WTC11 (cell line): Measurements from ENCODE around the gene NLRP13. TPM values are rescaled to one million over a fixed set of nuclear protein-coding genes. Genes with fewer than 3 reads are reported as not detected.
"Not testable (repeated sequence)": the region's sequence is repeated elsewhere in the genome, so short reads cannot be mapped to it uniquely, and the experiment has no call there.

ENCODE experiments used
- ATAC-seq: fragments of 200-7000 bp; cut with Tn5 transposase; 2 replicates; pipeline ENCODE4 v1.10.0; 2021; ENCODE audit warnings: mild to moderate bottlenecking, moderate library complexity
- CTCF ChIA-PET: fragments of 300-600 bp; sonication (Branson Sonifier 250); formaldehyde crosslinking; loops from one replicate; lab custom pipeline; 2021; ENCODE audit warnings: antibody characterized with exemption; lab: Charles Lee
- POLR2A ChIA-PET: fragments of 350-600 bp; sonication (Branson Sonifier 250); formaldehyde crosslinking; loops from one replicate; lab custom pipeline; 2021; ENCODE audit warnings: antibody characterized with exemption; lab: Charles Lee
- DNase-seq: peaks from one replicate; pipeline ENCODE4 v3.0.0; 2021; ENCODE audit warnings: low spot score
- H3K27ac Mint-ChIP-seq: 2 replicates; pipeline ENCODE4 v1.8.0; 2021; ENCODE audit warnings: mixed read lengths
- H3K27me3 Mint-ChIP-seq: 2 replicates; pipeline ENCODE4 v1.8.0; 2021; ENCODE audit warnings: low read depth, mild to moderate bottlenecking, moderate library complexity, mixed read lengths
- H3K36me3 Mint-ChIP-seq: 2 replicates; pipeline ENCODE4 v1.8.0; 2021; ENCODE audit warnings: mixed read lengths
- H3K4me1 Mint-ChIP-seq: 2 replicates; pipeline ENCODE4 v1.8.0; 2022; ENCODE audit warnings: mixed read lengths
- H3K4me3 Mint-ChIP-seq: 2 replicates; pipeline ENCODE4 v1.8.0; 2021; ENCODE audit warnings: mild to moderate bottlenecking, moderate library complexity, mixed read lengths
- H3K9me3 Mint-ChIP-seq: 2 replicates; pipeline ENCODE4 v1.8.0; 2021; ENCODE audit warnings: mixed read lengths
- EMX1 ChIP-seq: fragments of 250-450 bp; sonication (Bioruptor Pico); IDR thresholded peaks from 2 replicates; pipeline ENCODE4 v1.8.0; 2021; ENCODE audit warnings: mild to moderate bottlenecking
- ERG ChIP-seq: fragments of 250-450 bp; sonication (Bioruptor Pico); IDR thresholded peaks from 2 replicates; pipeline ENCODE4 v1.8.0; 2021; ENCODE audit warnings: mild to moderate bottlenecking
- IRF2 ChIP-seq: sonication (generic); formaldehyde crosslinking; IDR thresholded peaks from 2 replicates; pipeline ENCODE4 v1.8.0; 2022; ENCODE audit warnings: low read depth, missing genetic modification reagents, borderline replicate concordance
- KAT7 ChIP-seq: sonication (generic); formaldehyde crosslinking; IDR thresholded peaks from 2 replicates; pipeline ENCODE4 v1.8.1; 2023; ENCODE audit warnings: missing genetic modification reagents, mild to moderate bottlenecking, borderline replicate concordance
- MAX ChIP-seq: sonication (generic); formaldehyde crosslinking; IDR thresholded peaks from 2 replicates; pipeline ENCODE4 v1.8.0; 2022; ENCODE audit warnings: mild to moderate bottlenecking, missing genetic modification reagents
- MYBL2 ChIP-seq: sonication (generic); formaldehyde crosslinking; IDR thresholded peaks from 2 replicates; pipeline ENCODE4 v1.8.1; 2023; ENCODE audit warnings: mild to moderate bottlenecking, moderate library complexity, missing genetic modification reagents
- NFATC4 ChIP-seq: fragments of 250-450 bp; sonication (Bioruptor Pico); IDR thresholded peaks from 2 replicates; pipeline ENCODE4 v1.9.0; 2021; ENCODE audit warnings: mild to moderate bottlenecking
- SMAD4 ChIP-seq: sonication (generic); formaldehyde crosslinking; IDR thresholded peaks from 2 replicates; pipeline ENCODE4 v1.8.0; 2022; ENCODE audit warnings: mild to moderate bottlenecking, missing genetic modification reagents
- TP53 ChIP-seq: sonication (generic); formaldehyde crosslinking; IDR thresholded peaks from 2 replicates; pipeline ENCODE4 v1.8.1; 2023; ENCODE audit warnings: mild to moderate bottlenecking, missing genetic modification reagents
- ZNF121 ChIP-seq: sonication (generic); formaldehyde crosslinking; IDR thresholded peaks from 2 replicates; pipeline ENCODE4 v1.8.0; 2023; ENCODE audit warnings: missing genetic modification reagents
- ZNF219 ChIP-seq: sonication (generic); formaldehyde crosslinking; IDR thresholded peaks from 2 replicates; pipeline ENCODE4 v1.8.0; 2023; ENCODE audit warnings: missing genetic modification reagents, mild to moderate bottlenecking, borderline replicate concordance
- ZNF317 ChIP-seq: sonication (generic); formaldehyde crosslinking; IDR thresholded peaks from 2 replicates; pipeline ENCODE4 v1.8.1; 2023; ENCODE audit warnings: low read depth, mild to moderate bottlenecking, moderate library complexity, missing genetic modification reagents, borderline replicate concordance
- total RNA-seq: library from RNA; stranded (reverse); gene quantifications from 3 replicates; pipeline ENCODE4 v1.2.3, GENCODE V29; 2021
- TF ChIP-seq, protein P1 (sequence below): sonication (generic); formaldehyde crosslinking; IDR thresholded peaks from 2 replicates; pipeline ENCODE4 v1.8.1; 2023; ENCODE audit warnings: mild to moderate bottlenecking, missing genetic modification reagents, borderline replicate concordance
- TF ChIP-seq, protein P2 (sequence below): sonication (generic); formaldehyde crosslinking; IDR thresholded peaks from 2 replicates; pipeline ENCODE4 v1.8.1; 2023; ENCODE audit warnings: mild to moderate bottlenecking, missing genetic modification reagents, moderate library complexity
- TF ChIP-seq, protein P3 (sequence below): sonication (generic); formaldehyde crosslinking; IDR thresholded peaks from 2 replicates; pipeline ENCODE4 v1.8.1; 2023; ENCODE audit warnings: mild to moderate bottlenecking, missing genetic modification reagents, moderate library complexity
- TF ChIP-seq, protein P4 (sequence below): sonication (generic); formaldehyde crosslinking; IDR thresholded peaks from 2 replicates; pipeline ENCODE4 v1.8.0; 2023; ENCODE audit warnings: missing genetic modification reagents
- TF ChIP-seq, protein P5 (sequence below): sonication (generic); formaldehyde crosslinking; IDR thresholded peaks from 2 replicates; pipeline ENCODE4 v1.8.0; 2022; ENCODE audit warnings: mild to moderate bottlenecking, missing genetic modification reagents

NLRP13 gene
- total RNA-seq, 1 experiment from 2014 or later: not detected

- DNase-seq (no peak), ATAC-seq (no peak)
- Mint-ChIP-seq H3K27ac (no peak overlapping the region), H3K4me3 (no peak overlapping the region), H3K4me1 (no peaks in the 10 kb centered on the region), H3K27me3 (no peaks in the 10 kb centered on the region; the same call in 1 of the 2 replicates)
- POLR2A ChIA-PET: no interaction called here
- TF ChIP-seq KAT7 (CRISPR knock-in tag): no peak
- TF ChIP-seq, protein P1, sequence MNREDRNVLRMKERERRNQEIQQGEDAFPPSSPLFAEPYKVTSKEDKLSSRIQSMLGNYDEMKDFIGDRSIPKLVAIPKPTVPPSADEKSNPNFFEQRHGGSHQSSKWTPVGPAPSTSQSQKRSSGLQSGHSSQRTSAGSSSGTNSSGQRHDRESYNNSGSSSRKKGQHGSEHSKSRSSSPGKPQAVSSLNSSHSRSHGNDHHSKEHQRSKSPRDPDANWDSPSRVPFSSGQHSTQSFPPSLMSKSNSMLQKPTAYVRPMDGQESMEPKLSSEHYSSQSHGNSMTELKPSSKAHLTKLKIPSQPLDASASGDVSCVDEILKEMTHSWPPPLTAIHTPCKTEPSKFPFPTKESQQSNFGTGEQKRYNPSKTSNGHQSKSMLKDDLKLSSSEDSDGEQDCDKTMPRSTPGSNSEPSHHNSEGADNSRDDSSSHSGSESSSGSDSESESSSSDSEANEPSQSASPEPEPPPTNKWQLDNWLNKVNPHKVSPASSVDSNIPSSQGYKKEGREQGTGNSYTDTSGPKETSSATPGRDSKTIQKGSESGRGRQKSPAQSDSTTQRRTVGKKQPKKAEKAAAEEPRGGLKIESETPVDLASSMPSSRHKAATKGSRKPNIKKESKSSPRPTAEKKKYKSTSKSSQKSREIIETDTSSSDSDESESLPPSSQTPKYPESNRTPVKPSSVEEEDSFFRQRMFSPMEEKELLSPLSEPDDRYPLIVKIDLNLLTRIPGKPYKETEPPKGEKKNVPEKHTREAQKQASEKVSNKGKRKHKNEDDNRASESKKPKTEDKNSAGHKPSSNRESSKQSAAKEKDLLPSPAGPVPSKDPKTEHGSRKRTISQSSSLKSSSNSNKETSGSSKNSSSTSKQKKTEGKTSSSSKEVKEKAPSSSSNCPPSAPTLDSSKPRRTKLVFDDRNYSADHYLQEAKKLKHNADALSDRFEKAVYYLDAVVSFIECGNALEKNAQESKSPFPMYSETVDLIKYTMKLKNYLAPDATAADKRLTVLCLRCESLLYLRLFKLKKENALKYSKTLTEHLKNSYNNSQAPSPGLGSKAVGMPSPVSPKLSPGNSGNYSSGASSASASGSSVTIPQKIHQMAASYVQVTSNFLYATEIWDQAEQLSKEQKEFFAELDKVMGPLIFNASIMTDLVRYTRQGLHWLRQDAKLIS (CRISPR knock-in tag): no peak
- TF ChIP-seq, protein P2, sequence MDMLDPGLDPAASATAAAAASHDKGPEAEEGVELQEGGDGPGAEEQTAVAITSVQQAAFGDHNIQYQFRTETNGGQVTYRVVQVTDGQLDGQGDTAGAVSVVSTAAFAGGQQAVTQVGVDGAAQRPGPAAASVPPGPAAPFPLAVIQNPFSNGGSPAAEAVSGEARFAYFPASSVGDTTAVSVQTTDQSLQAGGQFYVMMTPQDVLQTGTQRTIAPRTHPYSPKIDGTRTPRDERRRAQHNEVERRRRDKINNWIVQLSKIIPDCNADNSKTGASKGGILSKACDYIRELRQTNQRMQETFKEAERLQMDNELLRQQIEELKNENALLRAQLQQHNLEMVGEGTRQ: no peak
- TF ChIP-seq SMAD4 (CRISPR knock-in tag): no peak
- no peak for TF ChIP-seq ZNF317 (CRISPR knock-in tag)
- TF ChIP-seq ERG (CRISPR knock-in tag): no peak
- TF ChIP-seq IRF2 (CRISPR knock-in tag): no peak
- TF ChIP-seq ZNF121 (CRISPR knock-in tag): no peak
- no peak for TF ChIP-seq EMX1 (CRISPR knock-in tag)
- TF ChIP-seq MAX (CRISPR knock-in tag): no peak
- TF ChIP-seq, all 79 proteins: peak for 0
- H3K9me3 Mint-ChIP-seq: peaks cover 69% of the 10 kb centered on the region
- CTCF ChIA-PET: no interaction called here
- H3K36me3 Mint-ChIP-seq: peaks cover 49% of the 10 kb centered on the region
These were observed 24.3 kb upstream of the NLRP13 start for GRCh38 chr19:55956431-55956830.

GRCh38 chr19:55950566-55950965 lies 18.4 kb upstream of the NLRP13 start:
- peaks cover 52% of the 10 kb centered on the region for H3K36me3 Mint-ChIP-seq
- H3K27me3 Mint-ChIP-seq, DNase-seq, ATAC-seq, H3K4me1 Mint-ChIP-seq, H3K27ac Mint-ChIP-seq, H3K4me3 Mint-ChIP-seq, CTCF ChIA-PET: not testable (repeated sequence)
- POLR2A ChIA-PET: interaction anchor here (0.6 kb wide), 1 partner anchor 1683 kb away, joined by 3 read pairs; no protein-coding TSS in a partner anchor
- peaks cover 66% of the 10 kb centered on the region for H3K9me3 Mint-ChIP-seq

DNA sequence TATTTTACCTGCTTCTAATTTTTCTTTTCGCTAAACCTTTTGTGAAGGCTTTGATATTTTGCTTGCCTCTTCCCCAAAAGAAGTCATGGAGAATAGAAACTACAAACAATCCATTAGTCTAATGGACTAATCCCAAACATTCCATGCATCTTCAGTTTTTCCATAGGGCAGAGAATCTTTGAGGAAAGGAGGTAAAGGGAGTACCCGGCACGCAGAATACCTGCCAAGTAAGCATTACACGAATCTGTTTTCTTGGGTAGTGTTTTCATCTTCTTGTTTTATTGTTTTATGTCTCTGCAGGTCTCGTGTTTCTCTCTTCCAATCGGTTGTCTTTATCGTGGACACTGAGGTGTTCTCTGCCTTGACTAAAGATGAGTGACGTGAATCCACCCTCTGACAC lies 15.4 kb upstream of the NLRP13 start, which contains the start of gene NLRP8:
TSS of gene NLRP8 (plus strand) at position 301 of the 400 bp plus-strand sequence.
- H3K36me3 Mint-ChIP-seq: peaks cover 52% of the 10 kb centered on the region
- H3K9me3 Mint-ChIP-seq: peaks cover 65% of the 10 kb centered on the region
- ChIA-PET CTCF (no interaction called here), POLR2A (no interaction called here)
- ATAC-seq: no peak
- no peak within 1 kb of the TSS for H3K4me3 Mint-ChIP-seq
- H3K27ac Mint-ChIP-seq: no peak within 1 kb of the TSS
- H3K27me3 Mint-ChIP-seq: peaks cover 9% of the 10 kb centered on the region
- no peak for DNase-seq
- TF ChIP-seq TP53 (CRISPR knock-in tag): no peak
- TF ChIP-seq MAX (CRISPR knock-in tag): no peak
- TF ChIP-seq KAT7 (CRISPR knock-in tag): no peak
- TF ChIP-seq, protein P3, sequence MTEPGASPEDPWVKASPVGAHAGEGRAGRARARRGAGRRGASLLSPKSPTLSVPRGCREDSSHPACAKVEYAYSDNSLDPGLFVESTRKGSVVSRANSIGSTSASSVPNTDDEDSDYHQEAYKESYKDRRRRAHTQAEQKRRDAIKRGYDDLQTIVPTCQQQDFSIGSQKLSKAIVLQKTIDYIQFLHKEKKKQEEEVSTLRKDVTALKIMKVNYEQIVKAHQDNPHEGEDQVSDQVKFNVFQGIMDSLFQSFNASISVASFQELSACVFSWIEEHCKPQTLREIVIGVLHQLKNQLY: no peak
- no peak for TF ChIP-seq NFATC4
- TF ChIP-seq, protein P4, sequence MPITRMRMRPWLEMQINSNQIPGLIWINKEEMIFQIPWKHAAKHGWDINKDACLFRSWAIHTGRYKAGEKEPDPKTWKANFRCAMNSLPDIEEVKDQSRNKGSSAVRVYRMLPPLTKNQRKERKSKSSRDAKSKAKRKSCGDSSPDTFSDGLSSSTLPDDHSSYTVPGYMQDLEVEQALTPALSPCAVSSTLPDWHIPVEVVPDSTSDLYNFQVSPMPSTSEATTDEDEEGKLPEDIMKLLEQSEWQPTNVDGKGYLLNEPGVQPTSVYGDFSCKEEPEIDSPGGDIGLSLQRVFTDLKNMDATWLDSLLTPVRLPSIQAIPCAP (CRISPR knock-in tag): no peak
- no peak for TF ChIP-seq MYBL2
- TF ChIP-seq, protein P5, sequence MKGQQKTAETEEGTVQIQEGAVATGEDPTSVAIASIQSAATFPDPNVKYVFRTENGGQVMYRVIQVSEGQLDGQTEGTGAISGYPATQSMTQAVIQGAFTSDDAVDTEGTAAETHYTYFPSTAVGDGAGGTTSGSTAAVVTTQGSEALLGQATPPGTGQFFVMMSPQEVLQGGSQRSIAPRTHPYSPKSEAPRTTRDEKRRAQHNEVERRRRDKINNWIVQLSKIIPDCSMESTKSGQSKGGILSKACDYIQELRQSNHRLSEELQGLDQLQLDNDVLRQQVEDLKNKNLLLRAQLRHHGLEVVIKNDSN (CRISPR knock-in tag): no peak
- TF ChIP-seq ZNF219 (CRISPR knock-in tag): no peak
- H3K4me1 Mint-ChIP-seq: no peaks in the 10 kb centered on the region
